BLaER1 treated with 17β-estradiol and CSF1 and Interleukin-3, amounts not matched to agents 10 nM and 100 nM (cell line): Measurements from ENCODE around the gene HIP1.
"Not testable (repeated sequence)": the region's sequence is repeated elsewhere in the genome, so short reads cannot be mapped to it uniquely, and the experiment has no call there.

Experiments used
- H3K27ac ChIP-seq, 11 experiments: shearing (Covaris generic); formaldehyde crosslinking; 2 replicates each; pipeline ENCODE4 v1.8.1; 2022
- H3K27me3 ChIP-seq, 11 experiments: shearing (Covaris generic); formaldehyde crosslinking; 2 replicates each; pipeline ENCODE4 v1.8.1; 2022
- H3K36me3 ChIP-seq, 11 experiments: shearing (Covaris generic); formaldehyde crosslinking; 2 replicates each; pipeline ENCODE4 v1.8.1; 2022
- H3K4me1 ChIP-seq, 10 experiments: shearing (Covaris generic); formaldehyde crosslinking; 2 replicates each; pipeline ENCODE4 v1.8.1; 2022
- H3K4me2 ChIP-seq, 11 experiments: shearing (Covaris generic); formaldehyde crosslinking; 2 replicates each; pipeline ENCODE4 v1.8.1; 2022
- H3K4me3 ChIP-seq, 10 experiments: shearing (Covaris generic); formaldehyde crosslinking; 2 replicates each; pipeline ENCODE4 v1.8.1; 2022
- H3K9ac ChIP-seq, 11 experiments: shearing (Covaris generic); formaldehyde crosslinking; 2 replicates each; pipeline ENCODE4 v1.8.1; 2022
- H3K9me3 ChIP-seq, 11 experiments: shearing (Covaris generic); formaldehyde crosslinking; replicated peaks in 1 of 11; 2 replicates each; pipeline ENCODE4 v1.8.1; 2022
- H4K20me1 ChIP-seq, 11 experiments: shearing (Covaris generic); formaldehyde crosslinking; 2 replicates each; pipeline ENCODE4 v1.8.1; 2022
- Cebpa-rat ChIP-seq, 11 experiments: shearing (Covaris generic); IDR thresholded peaks; 2 replicates each; pipeline ENCODE4 v1.8.1; 2022

Gene HIP1

GRCh38 chr7:75642810-75643486 is 95.8 kb downstream of the HIP1 start:
- peak overlapping the region in 3 of 11 experiments; percentile 20 to 25 (median 23); a peak in 3 of 22 replicates for H3K4me2 ChIP-seq
- H3K4me3 ChIP-seq, result no peak overlapping the region
- H4K20me1 ChIP-seq, result no peaks in the 10 kb centered on the region; a peak in 1 of 22 replicates
- H3K27ac ChIP-seq, result peak overlapping the region in 5 of 11 experiments; percentile 10 to 40 (median 29); a peak in 6 of 22 replicates
- no peak for TF ChIP-seq Cebpa-rat (IDR thresholded peaks at IDR 0.05)
- H3K4me1 ChIP-seq, result peaks cover 14 to 41% (median 23%) of the 10 kb centered on the region in 10 experiments
- peaks cover 5 to 18% (median 13%) of the 10 kb centered on the region in 11 experiments; a peak in 19 of 22 replicates for H3K9me3 ChIP-seq
- peaks cover 0 to 16% (median 4%) of the 10 kb centered on the region in 11 experiments; a peak in 6 of 22 replicates for H3K27me3 ChIP-seq
- peaks cover 0 to 15% (median 0%) of the 10 kb centered on the region in 11 experiments; a peak in 6 of 22 replicates for H3K36me3 ChIP-seq
- H3K9ac ChIP-seq, result no peak overlapping the region

- Histone ChIP-seq H4K20me1 (no peaks in the 10 kb centered on the region), H3K9me3 (peaks cover 5 to 15% (median 13%) of the 10 kb centered on the region in 11 experiments; a peak in 19 of 22 replicates), H3K9ac (peak overlapping the region; percentile 82 to 94 (median 87); a peak in 18 of 22 replicates), H3K27ac (peak overlapping the region in 10 of 11 experiments; percentile 81 to 93 (median 86); a peak in 16 of 22 replicates), H3K4me2 (peak overlapping the region; percentile 87 to 99 (median 97)), H3K4me3 (peak overlapping the region in 9 of 10 experiments; percentile 68 to 92 (median 76); a peak in 14 of 20 replicates), H3K36me3 (peaks cover 0 to 19% (median 1%) of the 10 kb centered on the region in 11 experiments; a peak in 9 of 22 replicates), H3K27me3 (peaks cover 0 to 16% (median 4%) of the 10 kb centered on the region in 11 experiments; a peak in 6 of 22 replicates), H3K4me1 (peaks cover 23 to 68% (median 41%) of the 10 kb centered on the region in 10 experiments)
- no peak for TF ChIP-seq Cebpa-rat (IDR thresholded peaks at IDR 0.05)
These were observed 98.5 kb downstream of the HIP1 start for GRCh38 chr7:75640201-75640600.

GRCh38 chr7:75639886-75640190 is 98.9 kb downstream of the HIP1 start:
- H3K27ac ChIP-seq, result peak overlapping the region; percentile 75 to 93 (median 85)

GRCh38 chr7:75639071-75639885 is 99.5 kb downstream of the HIP1 start:
- H3K4me2 ChIP-seq, result peak overlapping the region; percentile 92 to 99 (median 97)
- H3K36me3 ChIP-seq, result peaks cover 0 to 28% (median 7%) of the 10 kb centered on the region in 11 experiments; a peak in 11 of 22 replicates
- no peaks in the 10 kb centered on the region for H4K20me1 ChIP-seq
- peak overlapping the region; percentile 82 to 94 (median 87) for H3K9ac ChIP-seq
- H3K27me3 ChIP-seq, result peaks cover 0 to 16% (median 4%) of the 10 kb centered on the region in 11 experiments; a peak in 6 of 22 replicates
- H3K27ac ChIP-seq, result peak overlapping the region; percentile 75 to 93 (median 85)
- H3K4me1 ChIP-seq, result peaks cover 23 to 78% (median 41%) of the 10 kb centered on the region in 10 experiments
- peak overlapping the region; percentile 68 to 92 (median 74) for H3K4me3 ChIP-seq
- no peak for TF ChIP-seq Cebpa-rat (IDR thresholded peaks at IDR 0.05)
- peaks cover 5 to 15% (median 13%) of the 10 kb centered on the region in 11 experiments; a peak in 19 of 22 replicates for H3K9me3 ChIP-seq

More at GRCh38 chr7:75639886-75640190, 98.9 kb downstream of the HIP1 start:
- Histone ChIP-seq H3K4me3 (peak overlapping the region; percentile 68 to 92 (median 74)), H3K4me1 (peaks cover 23 to 72% (median 41%) of the 10 kb centered on the region in 10 experiments), H3K9ac (peak overlapping the region; percentile 82 to 94 (median 87)), H3K27me3 (peaks cover 0 to 16% (median 4%) of the 10 kb centered on the region in 11 experiments; a peak in 6 of 22 replicates), H3K9me3 (peaks cover 5 to 15% (median 13%) of the 10 kb centered on the region in 11 experiments; a peak in 19 of 22 replicates), H3K4me2 (peak overlapping the region; percentile 87 to 99 (median 97)), H3K36me3 (peaks cover 0 to 23% (median 5%) of the 10 kb centered on the region in 11 experiments; a peak in 11 of 22 replicates), H4K20me1 (no peaks in the 10 kb centered on the region)
- TF ChIP-seq Cebpa-rat (IDR thresholded peaks at IDR 0.05), result no peak

GRCh38 chr7:75638594-75639070 is 100.1 kb downstream of the HIP1 start:
- Histone ChIP-seq H3K27me3 (peaks cover 0 to 16% (median 4%) of the 10 kb centered on the region in 11 experiments; a peak in 6 of 22 replicates), H3K27ac (peak overlapping the region; percentile 75 to 93 (median 85); a peak in 19 of 22 replicates), H3K9me3 (peaks cover 5 to 10% (median 7%) of the 10 kb centered on the region in 11 experiments; a peak in 19 of 22 replicates), H3K4me2 (peak overlapping the region; percentile 87 to 99 (median 97)), H3K36me3 (peaks cover 0 to 31% (median 5%) of the 10 kb centered on the region in 11 experiments; a peak in 11 of 22 replicates), H3K9ac (peak overlapping the region; percentile 82 to 94 (median 87)), H3K4me1 (peaks cover 23 to 84% (median 43%) of the 10 kb centered on the region in 10 experiments), H4K20me1 (no peaks in the 10 kb centered on the region; a peak in 1 of 22 replicates), H3K4me3 (peak overlapping the region; percentile 68 to 92 (median 74))
- no peak for TF ChIP-seq Cebpa-rat (IDR thresholded peaks at IDR 0.05)

GRCh38 chr7:75637854-75638593 is 100.7 kb downstream of the HIP1 start:
- H3K27ac ChIP-seq, result peak overlapping the region in 10 of 11 experiments; percentile 40 to 93 (median 86); a peak in 17 of 22 replicates
- no peaks in the 10 kb centered on the region; a peak in 1 of 22 replicates for H4K20me1 ChIP-seq
- peak overlapping the region; percentile 87 to 99 (median 97) for H3K4me2 ChIP-seq
- H3K4me1 ChIP-seq, result peaks cover 23 to 90% (median 46%) of the 10 kb centered on the region in 10 experiments
- H3K9ac ChIP-seq, result peak overlapping the region; percentile 82 to 94 (median 87); a peak in 21 of 22 replicates
- peaks cover 0 to 16% (median 4%) of the 10 kb centered on the region in 11 experiments; a peak in 6 of 22 replicates for H3K27me3 ChIP-seq
- H3K4me3 ChIP-seq, result peak overlapping the region in 9 of 10 experiments; percentile 68 to 92 (median 76); a peak in 19 of 20 replicates
- peaks cover under 1 to 4% (median 1%) of the 10 kb centered on the region in 11 experiments; a peak in 19 of 22 replicates for H3K9me3 ChIP-seq
- no peak for TF ChIP-seq Cebpa-rat (IDR thresholded peaks at IDR 0.05)
- H3K36me3 ChIP-seq, result peaks cover 0 to 32% (median 4%) of the 10 kb centered on the region in 11 experiments; a peak in 8 of 22 replicates

GRCh38 chr7:75635036-75635435 is 103.7 kb downstream of the HIP1 start:
- peaks cover 0 to 16% (median 4%) of the 10 kb centered on the region in 11 experiments; a peak in 6 of 22 replicates for H3K27me3 ChIP-seq
- peaks cover 31 to 92% (median 60%) of the 10 kb centered on the region in 10 experiments for H3K4me1 ChIP-seq
- H4K20me1 ChIP-seq, result no peaks in the 10 kb centered on the region; a peak in 1 of 22 replicates
- H3K4me3 ChIP-seq, result no peak overlapping the region
- no peak for TF ChIP-seq Cebpa-rat (IDR thresholded peaks at IDR 0.05)
- H3K9me3 ChIP-seq, result peaks cover 0 to 7% (median 0%) of the 10 kb centered on the region in 11 experiments; a peak in 2 of 22 replicates
- H3K36me3 ChIP-seq, result peaks cover 0 to 53% (median 4%) of the 10 kb centered on the region in 11 experiments; a peak in 10 of 22 replicates
- H3K9ac ChIP-seq, result no peak overlapping the region
- H3K27ac ChIP-seq, result no peak overlapping the region
- peak overlapping the region in 3 of 11 experiments; percentile 24 to 95 (median 78); a peak in 5 of 22 replicates for H3K4me2 ChIP-seq

- not testable (repeated sequence) for H4K20me1 ChIP-seq, H3K4me3 ChIP-seq, H3K9ac ChIP-seq, H3K27me3 ChIP-seq
- Histone ChIP-seq H3K9me3 (peaks cover 12 to 31% (median 14%) of the 10 kb centered on the region in 11 experiments), H3K4me1 (peaks cover 32 to 89% (median 59%) of the 10 kb centered on the region in 10 experiments), H3K36me3 (peaks cover 0 to 77% (median 12%) of the 10 kb centered on the region in 11 experiments; a peak in 18 of 22 replicates), H3K27ac (peak overlapping the region in 3 of 11 experiments; percentile 51 to 67 (median 60); a peak in 2 of 22 replicates), H3K4me2 (peak overlapping the region in 7 of 11 experiments; percentile 70 to 84 (median 81); a peak in 11 of 22 replicates)
These were observed 106.2 kb downstream of the HIP1 start for GRCh38 chr7:75632587-75632986.
